HG03432 (cell line): Measurements from ENCODE around the gene WDFY2.

ENCODE experiments used
- ATAC-seq: cut with Tn5 transposase; IDR thresholded peaks from one replicate; pipeline ENCODE4 v1.9.1; 2021; ENCODE audit warnings: mild to moderate bottlenecking, moderate library complexity; ENCODE audit not compliant: unreplicated experiment

The WDFY2 gene

GRCh38 chr13:51783428-51784094 lies 199.3 kb downstream of the WDFY2 start:
- no peak for ATAC-seq

GRCh38 chr13:51784097-51784496 lies 199.8 kb downstream of the WDFY2 start:
- no peak for ATAC-seq

- ATAC-seq: no peak
These were observed 201.6 kb downstream of the WDFY2 start for GRCh38 chr13:51785712-51786424.

- no peak for ATAC-seq
These were observed 202.4 kb downstream of the WDFY2 start for GRCh38 chr13:51786425-51787265.

- peak; percentile 63 for ATAC-seq
These were observed 209.5 kb downstream of the WDFY2 start for GRCh38 chr13:51793570-51794271.

GRCh38 chr13:51794964-51795363 lies 210.7 kb downstream of the WDFY2 start:
- no peak for ATAC-seq

- no peak for ATAC-seq
These were observed 211.2 kb downstream of the WDFY2 start for GRCh38 chr13:51795419-51795818.

- ATAC-seq: no peak
These were observed 212.3 kb downstream of the WDFY2 start for GRCh38 chr13:51796546-51796945.

- ATAC-seq: peak; percentile 50
These were observed 213.6 kb downstream of the WDFY2 start for GRCh38 chr13:51797664-51798488.

GRCh38 chr13:51799261-51799660 lies 215.0 kb downstream of the WDFY2 start:
- ATAC-seq: no peak

- no peak for ATAC-seq
These were observed 216.2 kb downstream of the WDFY2 start for GRCh38 chr13:51800486-51800885.

GRCh38 chr13:51801631-51802099 lies 217.4 kb downstream of the WDFY2 start:
- no peak for ATAC-seq

- no peak for ATAC-seq
These were observed 218.6 kb downstream of the WDFY2 start for GRCh38 chr13:51802631-51803418.

GRCh38 chr13:51803422-51804294 lies 219.4 kb downstream of the WDFY2 start, which contains the start of gene DHRS12:
DHRS12 (minus strand) TSS chr13:51804163; CDS start chr13:51799659, 4,504 bp downstream.
- ATAC-seq: peak; percentile 93

GRCh38 chr13:51804295-51805172 lies 220.3 kb downstream of the WDFY2 start:
- ATAC-seq: no peak

GRCh38 chr13:51805313-51805712 lies 221.1 kb downstream of the WDFY2 start:
- no peak for ATAC-seq

GRCh38 chr13:51805925-51806324 lies 221.7 kb downstream of the WDFY2 start:
- no peak for ATAC-seq
